H1 (cell line): ENCODE results near the gene INPP5E. TPM values are rescaled to one million over a fixed set of nuclear protein-coding genes. Genes with fewer than 3 reads are reported as not detected.

Experiments used
- CTCF ChIA-PET: fragments of 300-600 bp; sonication (Branson Sonifier 250); formaldehyde crosslinking; loops from one replicate; lab custom pipeline; 2021; ENCODE audit not compliant: partially characterized antibody; lab: Charles Lee
- POLR2A ChIA-PET: fragments of 300-600 bp; sonication (Branson Sonifier 250); formaldehyde crosslinking; loops from one replicate; lab custom pipeline; 2021; ENCODE audit warnings: inconsistent platforms; ENCODE audit not compliant: partially characterized antibody; lab: Charles Lee
- DNase-seq, 2 experiments: peaks; one replicate each; pipeline versions ENCODE4 v3.0.0 to v3.0.0-alpha.2; 2010 to 2022; ENCODE audit warnings: low spot score in 2 of 2, low read depth in 1 of 2, mixed read lengths in 1 of 2
- FAIRE-seq: peaks from 2 replicates; lab custom pipeline; 2011; peaks lifted over from hg19 to GRCh38; lab: Jason Lieb, UNC
- H2AFZ ChIP-seq: 2 replicates; pipeline ENCODE4 v1.8.1; 2012; ENCODE audit warnings: low read length, inconsistent platforms
- H2AK5ac ChIP-seq: 2 replicates; pipeline ENCODE4 v1.6.1; 2013; ENCODE audit warnings: low read depth, low read length
- H2BK120ac ChIP-seq: replicated peaks from 2 replicates; pipeline ENCODE3; 2013; ENCODE audit warnings: low read depth, low read length, inconsistent platforms
- H2BK12ac ChIP-seq: 2 replicates; pipeline ENCODE4 v1.6.1; 2013; ENCODE audit warnings: low read depth, low read length
- H2BK15ac ChIP-seq: 2 replicates; pipeline ENCODE4 v1.6.1; 2013; ENCODE audit warnings: low read length
- H2BK20ac ChIP-seq: 2 replicates; pipeline ENCODE4 v1.6.1; 2013; ENCODE audit warnings: low read length
- H2BK5ac ChIP-seq: 2 replicates; pipeline ENCODE4 v1.6.1; 2013; ENCODE audit warnings: low read depth, low read length
- H3K14ac ChIP-seq: 2 replicates; pipeline ENCODE4 v1.6.1; 2013; ENCODE audit warnings: inconsistent platforms; ENCODE audit not compliant: insufficient read length
- H3K18ac ChIP-seq: 2 replicates; pipeline ENCODE4 v1.6.1; 2013; ENCODE audit warnings: low read length; ENCODE audit errors: extremely low read depth
- H3K23ac ChIP-seq: 2 replicates; pipeline ENCODE4 v1.6.1; 2013; ENCODE audit warnings: inconsistent platforms; ENCODE audit not compliant: insufficient read length
- H3K23me2 ChIP-seq: 2 replicates; pipeline ENCODE4 v1.6.1; 2013; ENCODE audit warnings: low read depth, low read length
- H3K27ac ChIP-seq: 2 replicates; pipeline ENCODE4 v1.6.1; 2011; ENCODE audit warnings: low read depth, low read length, inconsistent platforms
- H3K27me3 ChIP-seq, 4 experiments: replicated peaks in 1 of 4; 1 replicate in 1 of 4; 2 replicates in 3 of 4; pipeline versions ENCODE4 v1.6.1 to v1.8.1; 2011 to 2013; ENCODE audit warnings: low read length in 3 of 4, mild to moderate bottlenecking in 3 of 4, inconsistent platforms in 2 of 4, mixed read lengths in 2 of 4, moderate library complexity in 1 of 4; ENCODE audit not compliant: control insufficient read depth in 3 of 4, insufficient read depth in 3 of 4; ENCODE audit errors: extremely low read depth in 1 of 4
- H3K36me3 ChIP-seq, 4 experiments: 2 replicates each; pipeline versions ENCODE4 v1.6.1 to v1.8.1; 2011 to 2013; ENCODE audit warnings: mild to moderate bottlenecking in 4 of 4, low read length in 3 of 4, moderate library complexity in 2 of 4, control low read depth in 1 of 4, inconsistent platforms in 1 of 4; ENCODE audit not compliant: insufficient read depth in 4 of 4, control insufficient read depth in 2 of 4
- H3K4ac ChIP-seq: replicated peaks from 2 replicates; pipeline ENCODE3; 2013; ENCODE audit warnings: low read length, low read depth, mixed read lengths, inconsistent platforms; ENCODE audit not compliant: insufficient read length
- H3K4me1 ChIP-seq, 4 experiments: replicated peaks in 1 of 4; 1 replicate in 1 of 4; 2 replicates in 3 of 4; pipeline versions ENCODE4 v1.6.1 to v1.8.1; 2011 to 2013; ENCODE audit warnings: low read length in 3 of 4, inconsistent platforms in 2 of 4, mixed read lengths in 1 of 4; ENCODE audit not compliant: insufficient read depth in 4 of 4, control insufficient read depth in 3 of 4
- H3K4me2 ChIP-seq, 2 experiments: 2 replicates each; pipeline versions ENCODE4 v1.6.1 to v1.8.1; 2011 to 2013; ENCODE audit warnings: low read depth in 2 of 2, low read length in 2 of 2, control low read depth in 1 of 2, inconsistent platforms in 1 of 2, mild to moderate bottlenecking in 1 of 2; ENCODE audit not compliant: insufficient read depth in 1 of 2
- H3K4me3 ChIP-seq, 4 experiments: fragments of 200-600, 300-600 bp in 1 of 4; sonication (generic), shearing (Covaris generic), sonication (Bioruptor Twin) in 1 of 4; 2 replicates each; pipeline versions ENCODE4 v1.5.1 to v1.8.1; 2011 to 2016; ENCODE audit warnings: low read length in 4 of 4, low read depth in 3 of 4, control low read depth in 2 of 4, inconsistent platforms in 2 of 4, mild to moderate bottlenecking in 2 of 4, mixed read lengths in 1 of 4, moderate library complexity in 1 of 4; ENCODE audit not compliant: insufficient read depth in 2 of 4; ENCODE audit errors: extremely low read depth in 1 of 4
- H3K56ac ChIP-seq: replicated peaks from 2 replicates; pipeline ENCODE3; 2013; ENCODE audit warnings: low read depth, mild to moderate bottlenecking, mixed read lengths, low read length, inconsistent platforms; ENCODE audit not compliant: insufficient read length
- H3K79me1 ChIP-seq: 2 replicates; pipeline ENCODE4 v1.6.1; 2013; ENCODE audit warnings: low read depth, low read length, control low read depth
- H3K79me2 ChIP-seq, 2 experiments: 2 replicates each; pipeline versions ENCODE4 v1.6.1 to v1.8.1; 2012 to 2013; ENCODE audit warnings: low read length in 2 of 2, mild to moderate bottlenecking in 2 of 2, inconsistent platforms in 1 of 2; ENCODE audit not compliant: insufficient read depth in 2 of 2, control insufficient read depth in 1 of 2
- H3K9ac ChIP-seq, 4 experiments: replicated peaks in 1 of 4; 1 replicate in 1 of 4; 2 replicates in 3 of 4; pipeline versions ENCODE4 v1.6.1 to v1.8.1; 2011 to 2013; ENCODE audit warnings: low read depth in 3 of 4, low read length in 3 of 4, control low read depth in 2 of 4, mild to moderate bottlenecking in 2 of 4, moderate library complexity in 2 of 4, inconsistent platforms in 1 of 4; ENCODE audit errors: extremely low read depth in 1 of 4
- H3K9me3 ChIP-seq, 2 experiments: 2 replicates each; pipeline versions ENCODE4 v1.6.1 to v1.8.1; 2012 to 2013; ENCODE audit warnings: mild to moderate bottlenecking in 2 of 2, moderate library complexity in 2 of 2, control low read depth in 1 of 2, inconsistent platforms in 1 of 2, low read depth in 1 of 2, low read length in 1 of 2, mixed read lengths in 1 of 2; ENCODE audit not compliant: insufficient read depth in 2 of 2
- H4K20me1 ChIP-seq, 2 experiments: replicated peaks in 1 of 2; 2 replicates each; pipeline versions ENCODE3 to v1.8.1; 2011 to 2013; ENCODE audit warnings: inconsistent platforms in 2 of 2, low read length in 2 of 2, mild to moderate bottlenecking in 1 of 2; ENCODE audit not compliant: insufficient read depth in 2 of 2, control insufficient read depth in 1 of 2
- H4K5ac ChIP-seq: 2 replicates; pipeline ENCODE4 v1.6.1; 2013; ENCODE audit warnings: low read length, low read depth, mixed read lengths, inconsistent platforms; ENCODE audit not compliant: insufficient read length
- H4K8ac ChIP-seq: 2 replicates; pipeline ENCODE4 v1.8.0; 2013; ENCODE audit warnings: mild to moderate bottlenecking, moderate library complexity, low read length, inconsistent platforms; ENCODE audit not compliant: insufficient read depth; ENCODE audit errors: extremely low read depth
- H4K91ac ChIP-seq: replicated peaks from 2 replicates; pipeline ENCODE3; 2013; ENCODE audit warnings: low read length, mixed read lengths, inconsistent platforms; ENCODE audit not compliant: insufficient read length
- BCL11A ChIP-seq, 2 experiments: IDR thresholded peaks; one replicate each; pipeline ENCODE4 v1.6.1; 2011; ENCODE audit warnings: low read depth in 2 of 2, low read length in 2 of 2, mild to moderate bottlenecking in 2 of 2
- CBX5 ChIP-seq: fragments of 300-800, 300-1000 bp; sonication (generic); IDR thresholded peaks from 2 replicates; pipeline ENCODE4 v1.7.1; 2016; ENCODE audit warnings: antibody characterized with exemption, low read length, low read depth
- CREB1 ChIP-seq: IDR thresholded peaks from 2 replicates; pipeline ENCODE4 v1.6.1; 2012; ENCODE audit warnings: inconsistent platforms
- GABPA ChIP-seq: IDR thresholded peaks from 2 replicates; pipeline ENCODE4 v1.6.1; 2011; ENCODE audit warnings: mild to moderate bottlenecking, low read length, moderate library complexity, borderline replicate concordance; ENCODE audit not compliant: insufficient read depth
- KDM5A ChIP-seq: fragments of 200-600 bp; IDR thresholded peaks from 2 replicates; pipeline ENCODE4 v1.7.1; 2012; ENCODE audit warnings: mild to moderate bottlenecking, low read length, inconsistent platforms, mixed read lengths
- NANOG ChIP-seq: IDR thresholded peaks from 2 replicates; pipeline ENCODE4 v1.6.1; 2011; ENCODE audit warnings: low read length, low read depth, mild to moderate bottlenecking, inconsistent platforms; ENCODE audit not compliant: insufficient read depth, poor library complexity, severe bottlenecking
- RBBP5 ChIP-seq: IDR thresholded peaks from 2 replicates; pipeline ENCODE4 v1.7.1; 2012; ENCODE audit warnings: low read depth, mild to moderate bottlenecking, inconsistent platforms, low read length, moderate library complexity, borderline replicate concordance
- SP4 ChIP-seq: IDR thresholded peaks from 2 replicates; pipeline ENCODE4 v1.6.1; 2012; ENCODE audit warnings: low read length, inconsistent platforms
- TAF7 ChIP-seq: optimal IDR thresholded peaks from 2 replicates; pipeline ENCODE3; 2011; ENCODE audit warnings: low read depth, mild to moderate bottlenecking, inconsistent platforms, low read length, moderate library complexity, borderline replicate concordance
- TBP ChIP-seq: IDR thresholded peaks from 2 replicates; pipeline ENCODE4 v1.6.1; 2011; ENCODE audit warnings: low read depth, low read length, improper control_type of control experiment
- TCF12 ChIP-seq: IDR thresholded peaks from 2 replicates; pipeline ENCODE4 v1.6.1; 2011; ENCODE audit warnings: low read depth, mild to moderate bottlenecking, low read length
- TEAD4 ChIP-seq: IDR thresholded peaks from 2 replicates; pipeline ENCODE4 v1.6.1; 2012; ENCODE audit warnings: low read depth, low read length, inconsistent platforms, mixed read lengths
- ZNF274 ChIP-seq: IDR thresholded peaks from 2 replicates; pipeline ENCODE4 v1.7.0; 2012; ENCODE audit warnings: low read length, borderline replicate concordance; ENCODE audit errors: extremely low read depth
- WGBS, 2 experiments: shearing (Covaris generic) in 1 of 2; methylation state at CpG; one replicate each; pipeline versions ENCODE4 v1.1.6 to v1.1.7; 2013 to 2015; ENCODE audit warnings: low lambda C conversion rate in 2 of 2, mixed read lengths in 2 of 2, inconsistent platforms in 1 of 2, low coverage in 1 of 2, missing lambda C conversion rate in 1 of 2; ENCODE audit not compliant: insufficient replicate concordance in 2 of 2, insufficient coverage in 1 of 2, insufficient read length in 1 of 2; ENCODE audit errors: extremely low coverage in 1 of 2, missing lambda C conversion rate in 1 of 2; 5-methylcytosine and 5-hydroxymethylcytosine counted together
- polyA plus RNA-seq, 7 experiments: library from polyadenylated mRNA; depleted of rRNA in 3 of 7; stranded (reverse) in 5 of 7; unstranded in 2 of 7; fragments of >200 nt in 5 of 7; fragments of 200-250 nt in 2 of 7; gene quantifications; 1 replicate in 5 of 7; 2 replicates in 1 of 7; 4 replicates in 1 of 7; pipeline versions ENCODE4 v1.2.1 to v1.2.3, GENCODE V29; 2011 to 2013; ENCODE audit warnings: missing spikeins in 2 of 7, mixed read lengths in 2 of 7
- total RNA-seq: library from RNA; stranded (reverse); fragmentation: NEBNext Ultra II Directional; extraction: Animal tissue kit (Norgen Biotek cat#: 25700); gene quantifications from 2 replicates; pipeline ENCODE4 v1.2.1, GENCODE V29; 2021

INPP5E gene
- total and polyA plus RNA-seq, 2 of the 8 experiments (the other 6 are each of a cell fraction or from before 2014, with no cell fraction given): 8.7 to 11.3 TPM

DNA sequence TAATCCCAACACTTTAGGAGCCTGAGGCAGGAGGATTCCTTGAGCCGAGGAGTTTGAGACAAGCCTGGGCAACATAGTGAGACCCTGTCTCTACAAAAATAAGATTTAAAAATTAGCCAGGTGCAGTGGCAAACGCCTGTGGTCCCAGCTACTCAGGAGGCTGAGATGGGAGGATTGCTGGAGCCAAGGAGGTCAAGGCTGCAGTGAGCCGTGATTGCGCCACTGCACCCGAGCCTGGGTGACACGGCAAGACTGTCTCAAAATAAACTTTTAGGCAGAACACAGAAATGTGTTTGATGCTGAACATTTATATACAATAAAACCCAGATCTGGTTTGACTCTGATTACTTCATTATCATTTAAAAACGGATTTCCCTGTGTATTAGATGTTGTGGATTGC lies 34.2 kb downstream of the INPP5E start:
- H3K4me1 ChIP-seq: peaks cover 0 to 3% (median 1%) of the 10 kb centered on the region in 4 experiments; a peak in 1 of 7 replicates
- POLR2A ChIA-PET: interaction anchor here (1.1 to 1.6 kb wide), 4 partner anchors 8 to 70 kb away, joined by 3 to 7 read pairs (median 4); no protein-coding TSS in a partner anchor

More for the DNA sequence above, 34.2 kb downstream of the INPP5E start:
- Histone ChIP-seq H3K9me3 (no peaks in the 10 kb centered on the region), H4K5ac (no peak overlapping the region), H3K4me2 (no peak overlapping the region), H3K18ac (no peak overlapping the region), H2BK15ac (no peak overlapping the region), H3K56ac (no peak overlapping the region), H3K27ac (no peak overlapping the region), H3K23ac (no peak overlapping the region), H3K4ac (no peak overlapping the region), H4K91ac (no peak overlapping the region), H2BK20ac (no peak overlapping the region), H3K23me2 (peaks cover 4% of the 10 kb centered on the region; the same call in 1 of the 2 replicates), H3K14ac (no peak overlapping the region), H2AK5ac (no peak overlapping the region), H2BK120ac (no peak overlapping the region), H3K36me3 (peaks cover 14 to 53% (median 36%) of the 10 kb centered on the region in 4 experiments; a peak in 7 of 8 replicates), H3K27me3 (no peaks in the 10 kb centered on the region), H3K79me2 (peaks cover 0 to 18% of the 10 kb centered on the region in 2 experiments; a peak in 2 of 4 replicates), H4K8ac (no peak overlapping the region), H4K20me1 (peaks cover 5 to 7% of the 10 kb centered on the region in 2 experiments), H3K4me3 (no peak overlapping the region), H2BK5ac (no peak overlapping the region), H3K9ac (no peak overlapping the region), H3K79me1 (peaks cover 13% of the 10 kb centered on the region), H2BK12ac (no peak overlapping the region), H2AFZ (no peak overlapping the region)
- WGBS, 2 experiments: 92% methylated on average over 7 of the region's 7 CpGs; no CpG with 5 or more reads in 1 of the 2 experiments
- DNase-seq: no peak
- TF ChIP-seq RBBP5: no peak
- TF ChIP-seq NANOG: no peak
- no peak for TF ChIP-seq KDM5A
- TF ChIP-seq TCF12: no peak
- TF ChIP-seq TAF7: no peak
- TF ChIP-seq GABPA: no peak
- TF ChIP-seq TEAD4: no peak
- no peak for TF ChIP-seq CREB1
- no peak for TF ChIP-seq CBX5
- TF ChIP-seq SP4: no peak
- no peak for TF ChIP-seq BCL11A (IDR thresholded peaks at IDR 0.05; ENCODE audit: low read depth in 2 of 2, low read length in 2 of 2)
- TF ChIP-seq TBP: no peak
- no peak for TF ChIP-seq ZNF274
- CTCF ChIA-PET: interaction anchor here (1.3 kb wide), 2 partner anchors 8 to 288 kb away, joined by 3 read pairs; no protein-coding TSS in a partner anchor
- no peak for FAIRE-seq
